Measurements from ENCODE around the gene MCCC2. TPM values are rescaled to one million over a fixed set of nuclear protein-coding genes. Genes with fewer than 3 reads are reported as not detected.
"Not testable (repeated sequence)": the region's sequence is repeated elsewhere in the genome, so short reads cannot be mapped to it uniquely, and the experiment has no call there.

Gene MCCC2
- total RNA-seq, 1 experiment from 2014 or later = 46.7 TPM

DNA sequence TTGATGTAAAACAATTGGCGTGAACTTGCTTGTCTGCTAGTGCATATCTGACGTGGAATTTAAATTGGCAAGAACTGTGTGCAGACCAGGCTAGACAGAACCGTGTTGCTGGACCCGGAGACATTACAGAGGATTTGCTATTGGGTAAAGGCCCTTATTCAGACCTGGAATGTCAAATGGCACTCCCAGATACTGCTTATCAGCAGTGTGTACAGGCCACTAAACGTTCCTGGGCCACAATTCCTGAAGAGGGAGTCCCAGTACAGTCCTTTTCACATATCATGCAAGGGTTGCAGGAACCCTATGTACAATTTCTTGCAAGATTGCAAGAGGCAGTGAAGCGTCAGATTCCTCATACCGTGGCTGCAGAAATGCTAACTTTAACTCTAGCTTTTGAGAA is 13.5 kb upstream of the MCCC2 start:
- no peak for TF ChIP-seq EZH2 (IDR thresholded peaks at IDR 0.05; ENCODE audit: borderline replicate concordance, low read depth, low read length, poor library complexity, severe bottlenecking)
- TF ChIP-seq, protein P1, sequence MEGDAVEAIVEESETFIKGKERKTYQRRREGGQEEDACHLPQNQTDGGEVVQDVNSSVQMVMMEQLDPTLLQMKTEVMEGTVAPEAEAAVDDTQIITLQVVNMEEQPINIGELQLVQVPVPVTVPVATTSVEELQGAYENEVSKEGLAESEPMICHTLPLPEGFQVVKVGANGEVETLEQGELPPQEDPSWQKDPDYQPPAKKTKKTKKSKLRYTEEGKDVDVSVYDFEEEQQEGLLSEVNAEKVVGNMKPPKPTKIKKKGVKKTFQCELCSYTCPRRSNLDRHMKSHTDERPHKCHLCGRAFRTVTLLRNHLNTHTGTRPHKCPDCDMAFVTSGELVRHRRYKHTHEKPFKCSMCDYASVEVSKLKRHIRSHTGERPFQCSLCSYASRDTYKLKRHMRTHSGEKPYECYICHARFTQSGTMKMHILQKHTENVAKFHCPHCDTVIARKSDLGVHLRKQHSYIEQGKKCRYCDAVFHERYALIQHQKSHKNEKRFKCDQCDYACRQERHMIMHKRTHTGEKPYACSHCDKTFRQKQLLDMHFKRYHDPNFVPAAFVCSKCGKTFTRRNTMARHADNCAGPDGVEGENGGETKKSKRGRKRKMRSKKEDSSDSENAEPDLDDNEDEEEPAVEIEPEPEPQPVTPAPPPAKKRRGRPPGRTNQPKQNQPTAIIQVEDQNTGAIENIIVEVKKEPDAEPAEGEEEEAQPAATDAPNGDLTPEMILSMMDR (conservative IDR thresholded peaks at IDR 0.05; ENCODE audit: low read depth, low read length) = no peak
- intact Hi-C loops (cut with micrococcal nuclease; ENCODE audit: unreplicated experiment) = loop anchor here (10.0 kb wide), 1 partner anchor 181 kb away; no protein-coding TSS in a partner anchor
- CTCF ChIA-PET = no interaction called here
- POLR2A ChIA-PET (ENCODE audit: low non-redundant PET) = interaction anchor here (0.7 kb wide), 2 partner anchors 26 to 122 kb away, joined by 4 read pairs; no protein-coding TSS in a partner anchor
- Histone ChIP-seq H3K27me3 (replicated peaks; ENCODE audit: insufficient read depth, low read depth, low read length, poor library complexity) (no peaks in the 10 kb centered on the region), H3K27ac (ENCODE audit: low read depth, low read length, poor library complexity, severe bottlenecking) (no peak overlapping the region), H3K36me3 (ENCODE audit: insufficient read depth, low read length, poor library complexity, severe bottlenecking) (peaks cover 1% of the 10 kb centered on the region), H3K4me1 (ENCODE audit: insufficient read depth, low read length, poor library complexity, severe bottlenecking) (peaks cover 6% of the 10 kb centered on the region), H3K4me3 (ENCODE audit: low read depth, low read length, poor library complexity, severe bottlenecking) (no peak overlapping the region), H3K9me3 (ENCODE audit: low read depth, low read length, poor library complexity, severe bottlenecking) (no peaks in the 10 kb centered on the region)
- DNase-seq (ENCODE audit: low spot score) = no peak
- no TSS peak for BruUV-seq (replicated peaks)

DNA sequence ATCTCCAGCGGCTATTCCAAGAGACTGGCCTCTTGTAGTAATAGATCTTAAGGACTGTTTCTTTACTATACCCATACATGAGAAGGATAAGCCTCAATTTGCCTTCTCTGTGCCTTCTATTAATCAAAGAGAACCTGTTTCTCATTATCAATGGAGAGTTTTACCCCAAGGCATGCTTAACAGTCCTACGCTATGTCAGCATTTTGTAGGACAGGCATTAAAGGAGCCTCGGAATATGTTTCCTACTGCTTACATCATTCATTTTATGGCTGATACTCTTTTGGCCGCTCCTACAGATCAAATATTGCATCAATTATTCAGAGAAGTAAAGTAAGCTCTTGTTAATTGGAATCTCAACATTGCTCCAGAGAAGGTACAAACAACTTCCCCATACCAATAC is 11.6 kb upstream of the MCCC2 start:
- H3K27ac ChIP-seq (ENCODE audit: low read depth, low read length, poor library complexity, severe bottlenecking); BruUV-seq (replicated peaks); H3K9me3 ChIP-seq (ENCODE audit: low read depth, low read length, poor library complexity, severe bottlenecking); H3K27me3 ChIP-seq (replicated peaks; ENCODE audit: insufficient read depth, low read depth, low read length, poor library complexity); H3K4me3 ChIP-seq (ENCODE audit: low read depth, low read length, poor library complexity, severe bottlenecking); H3K4me1 ChIP-seq (ENCODE audit: insufficient read depth, low read length, poor library complexity, severe bottlenecking); H3K36me3 ChIP-seq (ENCODE audit: insufficient read depth, low read length, poor library complexity, severe bottlenecking); DNase-seq (ENCODE audit: low spot score); CTCF ChIA-PET; POLR2A ChIA-PET (ENCODE audit: low non-redundant PET): not testable (repeated sequence)
- intact Hi-C loops (cut with micrococcal nuclease; ENCODE audit: unreplicated experiment) = loop anchor here (10.0 kb wide), 1 partner anchor 179 kb away; no protein-coding TSS in a partner anchor

DNA sequence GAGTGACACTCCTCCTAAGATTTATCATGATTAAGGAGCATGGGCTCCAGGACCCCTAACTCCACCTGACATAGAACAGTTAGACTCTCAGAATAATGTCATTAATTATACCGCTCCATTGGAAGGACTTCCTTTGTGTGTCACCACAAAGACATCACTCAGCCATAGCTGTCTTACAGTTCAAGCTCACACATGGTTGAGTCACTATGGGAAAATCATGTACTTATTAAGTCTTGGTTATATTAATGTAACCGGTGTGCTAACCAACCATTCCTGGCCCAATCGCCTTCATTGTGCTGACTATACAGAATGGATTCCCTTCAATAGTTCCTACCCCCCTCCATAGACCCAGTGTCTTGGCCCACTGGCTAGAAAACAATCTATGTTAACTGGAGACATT is 10.9 kb upstream of the MCCC2 start:
- ChIA-PET POLR2A (ENCODE audit: low non-redundant PET) (no interaction called here), CTCF (no interaction called here)
- H3K27ac ChIP-seq (ENCODE audit: low read depth, low read length, poor library complexity, severe bottlenecking) = no peak overlapping the region
- no TSS peak for BruUV-seq (replicated peaks)
- DNase-seq (ENCODE audit: low spot score) = no peak
- intact Hi-C loops (cut with micrococcal nuclease; ENCODE audit: unreplicated experiment) = loop anchor here (10.0 kb wide), 1 partner anchor 179 kb away; no protein-coding TSS in a partner anchor
- no peak overlapping the region for H3K4me3 ChIP-seq (ENCODE audit: low read depth, low read length, poor library complexity, severe bottlenecking)
- no peaks in the 10 kb centered on the region for H3K27me3 ChIP-seq (replicated peaks; ENCODE audit: insufficient read depth, low read depth, low read length, poor library complexity)
- no peaks in the 10 kb centered on the region for H3K4me1 ChIP-seq (ENCODE audit: insufficient read depth, low read length, poor library complexity, severe bottlenecking)
- no peak for TF ChIP-seq EZH2 (IDR thresholded peaks at IDR 0.05; ENCODE audit: borderline replicate concordance, low read depth, low read length, poor library complexity, severe bottlenecking)
- TF ChIP-seq, protein P1 (conservative IDR thresholded peaks at IDR 0.05; ENCODE audit: low read depth, low read length) = no peak
- no peaks in the 10 kb centered on the region for H3K9me3 ChIP-seq (ENCODE audit: low read depth, low read length, poor library complexity, severe bottlenecking)
- no peaks in the 10 kb centered on the region for H3K36me3 ChIP-seq (ENCODE audit: insufficient read depth, low read length, poor library complexity, severe bottlenecking)

DNA sequence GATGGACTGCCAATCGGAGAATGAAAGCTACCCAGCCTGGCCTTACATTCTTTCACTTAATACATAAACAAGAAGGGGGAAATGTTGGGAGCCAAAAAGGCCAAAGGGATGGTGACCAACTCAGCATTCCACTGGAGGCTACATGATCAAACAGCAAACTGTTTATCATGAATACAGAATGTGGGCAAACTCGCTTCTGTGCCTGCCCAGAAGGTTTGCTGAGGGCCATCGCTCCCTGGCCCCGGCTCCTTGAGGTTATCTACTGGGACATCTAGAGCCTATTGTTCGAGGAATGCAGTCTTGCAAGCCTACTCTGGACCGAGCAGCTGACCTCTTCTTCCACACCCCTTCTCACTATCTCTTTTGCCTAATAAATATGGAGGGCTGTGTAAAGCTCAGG is 9.3 kb upstream of the MCCC2 start:
- BruUV-seq (replicated peaks); POLR2A ChIA-PET (ENCODE audit: low non-redundant PET); H3K4me1 ChIP-seq (ENCODE audit: insufficient read depth, low read length, poor library complexity, severe bottlenecking); H3K36me3 ChIP-seq (ENCODE audit: insufficient read depth, low read length, poor library complexity, severe bottlenecking); H3K27me3 ChIP-seq (replicated peaks; ENCODE audit: insufficient read depth, low read depth, low read length, poor library complexity); DNase-seq (ENCODE audit: low spot score); CTCF ChIA-PET; H3K27ac ChIP-seq (ENCODE audit: low read depth, low read length, poor library complexity, severe bottlenecking); H3K4me3 ChIP-seq (ENCODE audit: low read depth, low read length, poor library complexity, severe bottlenecking); H3K9me3 ChIP-seq (ENCODE audit: low read depth, low read length, poor library complexity, severe bottlenecking): not testable (repeated sequence)
- intact Hi-C loops (cut with micrococcal nuclease; ENCODE audit: unreplicated experiment) = loop anchor here (10.0 kb wide), 1 partner anchor 177 kb away; no protein-coding TSS in a partner anchor

Measured in A673 (cell line).